CD4-positive, alpha-beta T cell treated with Interferon alpha-2 for 1 hour (primary cell): ENCODE results near the gene FBN2.
"Not testable (repeated sequence)": the region's sequence is repeated elsewhere in the genome, so short reads cannot be mapped to it uniquely, and the experiment has no call there.

Source experiments
- DNase-seq, 2 donors: peaks; one replicate each; pipeline ENCODE4 v3.0.0-alpha.2; 2020 to 2022

Gene FBN2

GRCh38 chr5:128350705-128351104 is 187.3 kb downstream of the FBN2 start:
- DNase-seq = no peak

- DNase-seq = no peak
These were observed 188.8 kb downstream of the FBN2 start for GRCh38 chr5:128349044-128349858.

GRCh38 chr5:128346038-128346437 is 192.0 kb downstream of the FBN2 start:
- DNase-seq = no peak

- no peak for DNase-seq
These were observed 192.8 kb downstream of the FBN2 start for GRCh38 chr5:128345247-128345646.

GRCh38 chr5:128343168-128343567 is 194.9 kb downstream of the FBN2 start:
- DNase-seq = no peak

GRCh38 chr5:128341056-128341455 is 197.0 kb downstream of the FBN2 start:
- DNase-seq = no peak

GRCh38 chr5:128340648-128341047 is 197.4 kb downstream of the FBN2 start:
- DNase-seq = no peak

GRCh38 chr5:128339585-128339984 is 198.5 kb downstream of the FBN2 start:
- DNase-seq = no peak

- DNase-seq = no peak
These were observed 199.4 kb downstream of the FBN2 start for GRCh38 chr5:128338649-128339048.

GRCh38 chr5:128335339-128335738 is 202.7 kb downstream of the FBN2 start:
- no peak for DNase-seq

- DNase-seq = no peak
These were observed 203.9 kb downstream of the FBN2 start for GRCh38 chr5:128334010-128334716.

GRCh38 chr5:128331261-128331660 is 206.8 kb downstream of the FBN2 start:
- DNase-seq = no peak

- no peak for DNase-seq
These were observed 208.6 kb downstream of the FBN2 start for GRCh38 chr5:128329386-128329939.

- DNase-seq = no peak
These were observed 209.6 kb downstream of the FBN2 start for GRCh38 chr5:128328446-128328845.

GRCh38 chr5:128328007-128328406 is 210.0 kb downstream of the FBN2 start:
- no peak for DNase-seq

GRCh38 chr5:128321418-128321817 is 216.6 kb downstream of the FBN2 start:
- DNase-seq = not testable (repeated sequence)

- DNase-seq = no peak
These were observed 219.4 kb downstream of the FBN2 start for GRCh38 chr5:128318691-128319090.

- DNase-seq = no peak
These were observed 220.6 kb downstream of the FBN2 start for GRCh38 chr5:128317481-128317880.

- DNase-seq = no peak
These were observed 222.4 kb downstream of the FBN2 start for GRCh38 chr5:128315671-128316070.

- no peak for DNase-seq
These were observed 232.7 kb downstream of the FBN2 start for GRCh38 chr5:128305341-128305740.

GRCh38 chr5:128304791-128305190 is 233.3 kb downstream of the FBN2 start:
- no peak for DNase-seq

GRCh38 chr5:128304088-128304487 is 234.0 kb downstream of the FBN2 start:
- DNase-seq = no peak

GRCh38 chr5:128303593-128303992 is 234.5 kb downstream of the FBN2 start:
- DNase-seq = no peak

GRCh38 chr5:128300181-128300580 is 237.9 kb downstream of the FBN2 start:
- no peak for DNase-seq
